Retinal pigment epithelial cell (primary cell): ENCODE results near the gene LHFPL5.

Source experiments
- DNase-seq: peaks from one replicate; pipeline ENCODE4 v3.0.0-alpha.2; 2010; ENCODE audit warnings: low read depth
- H3K4me3 ChIP-seq: 2 replicates; pipeline ENCODE4 v1.5.1; 2011; ENCODE audit warnings: mild to moderate bottlenecking, low read length, control low read depth, moderate library complexity
- CTCF ChIP-seq: conservative IDR thresholded peaks from 2 replicates; pipeline ENCODE4 v1.5.1; 2011; ENCODE audit warnings: low read depth, low read length, control low read depth, inconsistent platforms

LHFPL5 gene

GRCh38 chr6:35852994-35853393 lies 47.8 kb downstream of the LHFPL5 start:
- no peak for TF ChIP-seq CTCF
- DNase-seq: no peak
- no peak overlapping the region for H3K4me3 ChIP-seq

GRCh38 chr6:35856250-35856649 lies 51.1 kb downstream of the LHFPL5 start:
- DNase-seq: no peak
- H3K4me3 ChIP-seq: no peak overlapping the region
- TF ChIP-seq CTCF: no peak

- TF ChIP-seq CTCF: no peak
- H3K4me3 ChIP-seq: no peak overlapping the region
- DNase-seq: no peak
These were observed 52.7 kb downstream of the LHFPL5 start for GRCh38 chr6:35857853-35858252.

GRCh38 chr6:35859367-35859766 lies 54.2 kb downstream of the LHFPL5 start:
- DNase-seq: no peak
- no peak for TF ChIP-seq CTCF
- no peak overlapping the region for H3K4me3 ChIP-seq
